ELF-1 (cell line): Measurements from ENCODE around the gene ECPAS.
A peak's percentile ranks its signal among the peaks of the same experiment; 100 is the strongest.

Experiments
- DNase-seq: peaks from one replicate; pipeline ENCODE4 v3.0.0-alpha.2; 2016; ENCODE audit warnings: low read depth, low spot score

The ECPAS gene

GRCh38 chr9:111413996-111414395 lies 70.2 kb downstream of the ECPAS start:
- no peak for DNase-seq

- no peak for DNase-seq
Observed at GRCh38 chr9:111412280-111412679, 71.9 kb downstream of the ECPAS start.

GRCh38 chr9:111411266-111411665 lies 72.9 kb downstream of the ECPAS start:
- DNase-seq, result no peak

- no peak for DNase-seq
Observed at GRCh38 chr9:111407813-111408212, 76.4 kb downstream of the ECPAS start.

- no peak for DNase-seq
Observed at GRCh38 chr9:111405701-111406100, 78.5 kb downstream of the ECPAS start.

GRCh38 chr9:111401486-111401885 lies 82.7 kb downstream of the ECPAS start:
- peak; percentile 39 for DNase-seq

- no peak for DNase-seq
Observed at GRCh38 chr9:111400564-111400898, 83.7 kb downstream of the ECPAS start.

GRCh38 chr9:111399772-111400563 lies 84.2 kb downstream of the ECPAS start:
- DNase-seq, result peak; percentile 53

- no peak for DNase-seq
Observed at GRCh38 chr9:111399211-111399739, 84.9 kb downstream of the ECPAS start.

- DNase-seq, result no peak
Observed at GRCh38 chr9:111393971-111394370, 90.2 kb downstream of the ECPAS start.

- no peak for DNase-seq
Observed at GRCh38 chr9:111389406-111389805, 94.8 kb downstream of the ECPAS start.

- no peak for DNase-seq
Observed at GRCh38 chr9:111386386-111386785, 97.8 kb downstream of the ECPAS start.

GRCh38 chr9:111381006-111381405 lies 103.2 kb downstream of the ECPAS start:
- DNase-seq, result no peak

- DNase-seq, result no peak
Observed at GRCh38 chr9:111375817-111376564, 108.2 kb downstream of the ECPAS start.

GRCh38 chr9:111375062-111375461 lies 109.1 kb downstream of the ECPAS start:
- DNase-seq, result no peak

- no peak for DNase-seq
Observed at GRCh38 chr9:111372297-111372696, 111.9 kb downstream of the ECPAS start.

GRCh38 chr9:111366978-111367377 lies 117.2 kb downstream of the ECPAS start:
- DNase-seq, result no peak

- DNase-seq, result no peak
Observed at GRCh38 chr9:111362526-111362925, 121.7 kb downstream of the ECPAS start.

GRCh38 chr9:111360881-111361280 lies 123.3 kb downstream of the ECPAS start:
- DNase-seq, result no peak

- DNase-seq, result peak; percentile 24
Observed at GRCh38 chr9:111356481-111357244, 127.5 kb downstream of the ECPAS start.

GRCh38 chr9:111352545-111352944 lies 131.6 kb downstream of the ECPAS start:
- DNase-seq, result no peak

GRCh38 chr9:111350556-111350955 lies 133.6 kb downstream of the ECPAS start:
- no peak for DNase-seq
